MM.1S (cell line): ENCODE results near the gene CHEK1.

Experiments
- EZH2 ChIP-seq: fragments of 300-600 bp; sonication (generic); optimal IDR thresholded peaks from 2 replicates; pipeline ENCODE3; 2017; ENCODE audit warnings: low read depth, mild to moderate bottlenecking, antibody characterized with exemption, low read length, mixed read lengths
- TF ChIP-seq, protein P1 (sequence below): fragments of 300-600 bp; sonication (generic); IDR thresholded peaks from 2 replicates; pipeline ENCODE4 v1.5.1; 2016; ENCODE audit warnings: antibody characterized with exemption, low read length, mixed read lengths

DNA sequence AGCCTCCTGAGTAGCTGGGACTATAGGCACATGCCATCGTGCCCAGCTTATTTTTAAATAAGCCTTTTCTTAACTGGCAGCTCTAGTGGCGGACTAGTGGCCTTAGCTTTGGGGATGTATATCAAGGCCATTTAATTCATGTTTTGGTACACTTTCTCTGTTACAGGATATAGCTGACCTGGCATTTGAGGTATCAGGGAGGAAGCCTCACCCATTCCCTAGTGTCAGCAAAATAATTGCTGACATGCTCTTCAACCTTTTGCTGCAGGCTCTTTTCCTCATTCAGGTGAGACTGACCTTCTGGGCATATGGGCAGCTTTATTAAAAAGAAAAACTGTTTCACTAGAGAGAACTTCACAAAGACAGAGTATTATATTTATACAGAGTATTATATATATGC, 46.2 kb upstream of the CHEK1 start:
- TF ChIP-seq, protein P1, sequence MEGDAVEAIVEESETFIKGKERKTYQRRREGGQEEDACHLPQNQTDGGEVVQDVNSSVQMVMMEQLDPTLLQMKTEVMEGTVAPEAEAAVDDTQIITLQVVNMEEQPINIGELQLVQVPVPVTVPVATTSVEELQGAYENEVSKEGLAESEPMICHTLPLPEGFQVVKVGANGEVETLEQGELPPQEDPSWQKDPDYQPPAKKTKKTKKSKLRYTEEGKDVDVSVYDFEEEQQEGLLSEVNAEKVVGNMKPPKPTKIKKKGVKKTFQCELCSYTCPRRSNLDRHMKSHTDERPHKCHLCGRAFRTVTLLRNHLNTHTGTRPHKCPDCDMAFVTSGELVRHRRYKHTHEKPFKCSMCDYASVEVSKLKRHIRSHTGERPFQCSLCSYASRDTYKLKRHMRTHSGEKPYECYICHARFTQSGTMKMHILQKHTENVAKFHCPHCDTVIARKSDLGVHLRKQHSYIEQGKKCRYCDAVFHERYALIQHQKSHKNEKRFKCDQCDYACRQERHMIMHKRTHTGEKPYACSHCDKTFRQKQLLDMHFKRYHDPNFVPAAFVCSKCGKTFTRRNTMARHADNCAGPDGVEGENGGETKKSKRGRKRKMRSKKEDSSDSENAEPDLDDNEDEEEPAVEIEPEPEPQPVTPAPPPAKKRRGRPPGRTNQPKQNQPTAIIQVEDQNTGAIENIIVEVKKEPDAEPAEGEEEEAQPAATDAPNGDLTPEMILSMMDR: no peak
- TF ChIP-seq EZH2: no peak
